Fibroblast of lung (primary cell): ENCODE results near the gene TGFBR2.

Experiments
- CTCF ChIP-seq, 2 donors: IDR thresholded peaks in 1 of 2; conservative IDR thresholded peaks in 1 of 2; 1 replicate in 1 of 2; 2 replicates in 1 of 2; pipeline ENCODE4 v1.5.1; 2011 to 2012; ENCODE audit warnings: low read length in 2 of 2, control low read depth in 1 of 2, inconsistent platforms in 1 of 2, low read depth in 1 of 2, mild to moderate bottlenecking in 1 of 2
- EZH2 ChIP-seq: IDR thresholded peaks from 2 replicates; pipeline ENCODE4 v1.5.1; 2012; ENCODE audit warnings: low read length, control low read depth, mild to moderate bottlenecking; ENCODE audit errors: missing control alignments

DNA sequence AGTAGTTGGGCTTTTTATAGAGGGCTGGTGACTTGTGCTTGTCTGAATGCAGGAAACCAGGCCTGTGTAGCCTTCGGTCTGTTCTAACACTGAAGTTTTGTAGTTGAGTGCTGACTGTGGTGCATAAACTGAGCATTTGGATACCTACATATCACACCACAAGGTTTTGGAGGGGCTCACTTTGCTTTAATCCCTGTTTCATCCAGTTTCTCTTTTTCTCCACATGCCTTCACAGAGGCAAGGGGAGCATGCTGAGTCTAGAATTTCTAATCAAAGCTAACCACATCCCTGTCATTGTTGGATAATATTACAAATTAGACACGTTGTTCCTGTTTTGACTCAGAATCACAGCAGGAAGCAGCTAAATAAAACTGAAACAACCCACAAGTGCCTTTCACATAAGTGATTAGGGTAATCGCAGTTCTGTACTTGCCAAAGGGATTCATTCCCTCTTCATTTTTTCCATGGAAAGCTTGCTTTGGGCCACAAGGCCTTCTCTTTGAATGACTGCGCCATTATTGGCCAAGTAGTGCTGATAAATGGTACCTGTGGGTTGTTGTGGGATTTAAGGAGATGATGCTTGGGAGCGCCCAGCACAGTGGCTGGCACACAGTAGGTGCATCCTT is 48.9 kb downstream of the TGFBR2 start:
- TF ChIP-seq CTCF (conservative IDR thresholded peaks at IDR 0.05 in 1 of 2, IDR thresholded peaks at IDR 0.05 in 1 of 2; ENCODE audit: low read depth in 1 of 2, low read length in 2 of 2) (no peak), EZH2 (no peak)
